ENCODE results near the gene ARID3C. TPM values are rescaled to one million over a fixed set of nuclear protein-coding genes. Genes with fewer than 3 reads are reported as not detected.

Gene ARID3C
- total and polyA plus RNA-seq, 2 experiments from 2014 or later: 0.11 TPM; not detected in 1

DNA sequence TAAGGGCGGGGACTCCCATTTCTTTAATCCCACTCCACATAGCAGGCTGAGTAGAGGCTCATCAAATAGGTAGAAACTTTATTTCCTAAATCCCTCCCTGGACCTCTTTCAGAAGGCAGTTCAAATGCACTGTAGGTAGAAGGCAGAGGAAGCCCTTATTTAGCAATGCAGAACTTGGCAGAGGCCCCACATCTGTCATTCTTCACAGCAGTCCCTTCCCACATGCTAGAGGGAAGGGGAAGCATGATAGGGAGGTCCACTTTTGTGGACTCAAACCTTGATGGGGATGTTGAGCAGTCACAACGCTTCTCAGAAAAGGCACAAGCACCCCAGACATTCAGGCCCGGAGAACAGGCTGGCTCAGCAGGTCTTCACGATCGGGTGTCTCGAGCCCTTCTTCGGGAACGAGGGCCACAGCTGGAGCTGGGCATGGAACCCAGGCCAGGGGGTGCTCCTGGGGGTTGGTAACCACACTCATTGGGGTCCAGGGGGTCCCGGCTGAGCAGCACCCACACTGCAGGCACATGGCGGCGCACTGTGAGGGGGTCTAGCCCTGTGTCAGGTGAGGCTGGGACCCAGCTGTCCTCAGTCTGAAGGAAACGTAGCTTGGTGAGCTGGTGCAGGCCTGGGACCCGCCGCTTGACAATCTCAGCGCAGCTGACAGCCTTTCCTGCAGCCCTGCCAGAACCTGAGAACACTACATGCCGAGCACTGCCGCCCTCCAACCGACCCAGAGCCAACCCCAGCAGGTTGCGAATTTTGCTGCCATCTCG is 18.2 kb downstream of the ARID3C start:
- Histone ChIP-seq H3K36me3 (ENCODE audit: low read depth) (no peaks in the 10 kb centered on the region), H3K4me3 (peak overlapping the region; percentile 94), H3K4me1 (ENCODE audit: insufficient read depth) (peaks cover 9% of the 10 kb centered on the region; the same call in 1 of the 2 replicates), H3K9me2 (ENCODE audit: insufficient read depth) (no peaks in the 10 kb centered on the region), H2AFZ (no peak overlapping the region), H3K4me2 (ENCODE audit: unreplicated experiment) (peak overlapping the region; percentile 78), H3K27ac (no peak overlapping the region), H3F3A (ENCODE audit: insufficient read depth) (peaks cover 14% of the 10 kb centered on the region; the same call in 1 of the 2 replicates), H4K20me1 (ENCODE audit: insufficient read depth) (no peaks in the 10 kb centered on the region), H3K27me3 (replicated peaks; ENCODE audit: insufficient read depth) (no peaks in the 10 kb centered on the region), H3K79me2 (ENCODE audit: insufficient read depth) (peaks cover 16% of the 10 kb centered on the region), H3K9ac (peak overlapping the region; percentile 94; the same call in 1 of the 2 replicates), H3K9me3 (ENCODE audit: low read depth) (no peaks in the 10 kb centered on the region)
- WGBS, 2 experiments (ENCODE audit: low coverage in 1 of 2, low lambda C conversion rate in 2 of 2, missing lambda C conversion rate in 2 of 2): 93 to 95% methylated on average over 19 of the region's 20 CpGs
- in situ Hi-C loops (cut with MboI): loop anchor here (25.0 kb wide), 1 partner anchor 98 kb away; the partner anchor contains the start of gene ENHO
- no peak for TF ChIP-seq EZH2phosphoT487 (IDR thresholded peaks at IDR 0.05; ENCODE audit: insufficient read depth, low read depth)
- no peak for TF ChIP-seq EZH2 (IDR thresholded peaks at IDR 0.05; ENCODE audit: insufficient read depth, poor library complexity, severe bottlenecking)
- DNase-seq: no peak

- in situ Hi-C loops (cut with MboI): loop anchor here (25.0 kb wide), 1 partner anchor 95 kb away; the partner anchor contains the start of gene ENHO
- no peaks in the 10 kb centered on the region for H3K27me3 ChIP-seq (replicated peaks; ENCODE audit: insufficient read depth)
- H3K4me3 ChIP-seq: no peak overlapping the region
Observed at GRCh38 chr9:34607331-34607730, 21.5 kb downstream of the ARID3C start.

GRCh38 chr9:34606905-34607304 is 22.0 kb downstream of the ARID3C start:
- WGBS, 2 experiments (ENCODE audit: low coverage in 1 of 2, low lambda C conversion rate in 2 of 2, missing lambda C conversion rate in 2 of 2): 87 to 90% methylated on average over 3 of the region's 3 CpGs
- H3K9ac ChIP-seq: no peak overlapping the region
- H3K4me1 ChIP-seq (ENCODE audit: insufficient read depth): peaks cover 5% of the 10 kb centered on the region; the same call in 1 of the 2 replicates
- no peak for TF ChIP-seq EZH2 (IDR thresholded peaks at IDR 0.05; ENCODE audit: insufficient read depth, poor library complexity, severe bottlenecking)
- no peak for TF ChIP-seq EZH2phosphoT487 (IDR thresholded peaks at IDR 0.05; ENCODE audit: insufficient read depth, low read depth)
- H3K9me2 ChIP-seq (ENCODE audit: insufficient read depth): no peaks in the 10 kb centered on the region
- DNase-seq: no peak
- no peak overlapping the region for H3K27ac ChIP-seq
- H3K9me3 ChIP-seq (ENCODE audit: low read depth): no peaks in the 10 kb centered on the region
- H3F3A ChIP-seq (ENCODE audit: insufficient read depth): no peaks in the 10 kb centered on the region
- H3K79me2 ChIP-seq (ENCODE audit: insufficient read depth): peaks cover 16% of the 10 kb centered on the region
- H3K4me3 ChIP-seq: no peak overlapping the region
- no peaks in the 10 kb centered on the region for H4K20me1 ChIP-seq (ENCODE audit: insufficient read depth)
- no peak overlapping the region for H2AFZ ChIP-seq
- no peaks in the 10 kb centered on the region for H3K27me3 ChIP-seq (replicated peaks; ENCODE audit: insufficient read depth)
- in situ Hi-C loops (cut with MboI): loop anchor here (25.0 kb wide), 1 partner anchor 95 kb away; the partner anchor contains the start of gene ENHO
- no peak overlapping the region for H3K4me2 ChIP-seq (ENCODE audit: unreplicated experiment)
- no peaks in the 10 kb centered on the region for H3K36me3 ChIP-seq (ENCODE audit: low read depth)

More at GRCh38 chr9:34607331-34607730, 21.5 kb downstream of the ARID3C start:
- Histone ChIP-seq H3K79me2 (ENCODE audit: insufficient read depth) (peaks cover 16% of the 10 kb centered on the region), H3K36me3 (ENCODE audit: low read depth) (no peaks in the 10 kb centered on the region), H3F3A (ENCODE audit: insufficient read depth) (no peaks in the 10 kb centered on the region), H3K9me3 (ENCODE audit: low read depth) (no peaks in the 10 kb centered on the region), H3K9ac (no peak overlapping the region), H2AFZ (no peak overlapping the region), H3K4me1 (ENCODE audit: insufficient read depth) (peaks cover 5% of the 10 kb centered on the region; the same call in 1 of the 2 replicates), H3K27ac (no peak overlapping the region), H3K4me2 (ENCODE audit: unreplicated experiment) (no peak overlapping the region), H4K20me1 (ENCODE audit: insufficient read depth) (no peaks in the 10 kb centered on the region), H3K9me2 (ENCODE audit: insufficient read depth) (no peaks in the 10 kb centered on the region)
- 66 to 85% methylated on average over 2 of the region's 2 CpGs for WGBS, 2 experiments (ENCODE audit: low coverage in 1 of 2, low lambda C conversion rate in 2 of 2, missing lambda C conversion rate in 2 of 2)
- DNase-seq: no peak
- no peak for TF ChIP-seq EZH2phosphoT487 (IDR thresholded peaks at IDR 0.05; ENCODE audit: insufficient read depth, low read depth)
- TF ChIP-seq EZH2 (IDR thresholded peaks at IDR 0.05; ENCODE audit: insufficient read depth, poor library complexity, severe bottlenecking): no peak

GRCh38 chr9:34606190-34606589 is 22.7 kb downstream of the ARID3C start:
- no peak overlapping the region for H2AFZ ChIP-seq
- H3K27ac ChIP-seq: no peak overlapping the region
- peaks cover 4% of the 10 kb centered on the region; the same call in 1 of the 2 replicates for H3K4me1 ChIP-seq (ENCODE audit: insufficient read depth)
- no peaks in the 10 kb centered on the region for H3K9me2 ChIP-seq (ENCODE audit: insufficient read depth)
- TF ChIP-seq EZH2 (IDR thresholded peaks at IDR 0.05; ENCODE audit: insufficient read depth, poor library complexity, severe bottlenecking) (no peak), EZH2phosphoT487 (IDR thresholded peaks at IDR 0.05; ENCODE audit: insufficient read depth, low read depth) (no peak)
- no peak overlapping the region for H3K4me3 ChIP-seq
- no peaks in the 10 kb centered on the region for H3K27me3 ChIP-seq (replicated peaks; ENCODE audit: insufficient read depth)
- H3K9me3 ChIP-seq (ENCODE audit: low read depth): no peaks in the 10 kb centered on the region
- H3F3A ChIP-seq (ENCODE audit: insufficient read depth): no peaks in the 10 kb centered on the region
- peaks cover 10% of the 10 kb centered on the region for H3K79me2 ChIP-seq (ENCODE audit: insufficient read depth)
- H4K20me1 ChIP-seq (ENCODE audit: insufficient read depth): no peaks in the 10 kb centered on the region
- DNase-seq: no peak
- H3K4me2 ChIP-seq (ENCODE audit: unreplicated experiment): no peak overlapping the region
- no peaks in the 10 kb centered on the region for H3K36me3 ChIP-seq (ENCODE audit: low read depth)
- no peak overlapping the region for H3K9ac ChIP-seq
- in situ Hi-C loops (cut with MboI): loop anchor here (25.0 kb wide), 1 partner anchor 94 kb away; the partner anchor contains the start of gene ENHO
